AG04449 (cell line): ENCODE measurements around the gene ADAMTS13.

Experiments used
- CTCF ChIA-PET: fragments of 350-600 bp; formaldehyde crosslinking; extraction: SDS; loops from one replicate; lab custom pipeline; 2021; ENCODE audit warnings: antibody characterized with exemption; lab: Yijun Ruan, JAX
- POLR2A ChIA-PET: fragments of 400-600, 350-600 bp; formaldehyde crosslinking; extraction: SDS; loops from one replicate; lab custom pipeline; 2020; ENCODE audit warnings: antibody characterized with exemption, inconsistent platforms; lab: Yijun Ruan, JAX
- DNase-seq: peaks from one replicate; pipeline ENCODE4 v3.0.0-alpha.2; 2010; ENCODE audit warnings: low read depth, low spot score
- H3K4me3 ChIP-seq: 2 replicates; pipeline ENCODE4 v1.5.1; 2011; ENCODE audit warnings: low read depth, mild to moderate bottlenecking, control low read depth, low read length
- TF ChIP-seq, protein P1 (sequence below): IDR thresholded peaks from one replicate; pipeline ENCODE4 v1.5.1; 2011; ENCODE audit warnings: mild to moderate bottlenecking, moderate library complexity, low read length, control low read depth, inconsistent platforms; ENCODE audit not compliant: insufficient read depth; ENCODE audit errors: missing control alignments

Gene ADAMTS13

DNA sequence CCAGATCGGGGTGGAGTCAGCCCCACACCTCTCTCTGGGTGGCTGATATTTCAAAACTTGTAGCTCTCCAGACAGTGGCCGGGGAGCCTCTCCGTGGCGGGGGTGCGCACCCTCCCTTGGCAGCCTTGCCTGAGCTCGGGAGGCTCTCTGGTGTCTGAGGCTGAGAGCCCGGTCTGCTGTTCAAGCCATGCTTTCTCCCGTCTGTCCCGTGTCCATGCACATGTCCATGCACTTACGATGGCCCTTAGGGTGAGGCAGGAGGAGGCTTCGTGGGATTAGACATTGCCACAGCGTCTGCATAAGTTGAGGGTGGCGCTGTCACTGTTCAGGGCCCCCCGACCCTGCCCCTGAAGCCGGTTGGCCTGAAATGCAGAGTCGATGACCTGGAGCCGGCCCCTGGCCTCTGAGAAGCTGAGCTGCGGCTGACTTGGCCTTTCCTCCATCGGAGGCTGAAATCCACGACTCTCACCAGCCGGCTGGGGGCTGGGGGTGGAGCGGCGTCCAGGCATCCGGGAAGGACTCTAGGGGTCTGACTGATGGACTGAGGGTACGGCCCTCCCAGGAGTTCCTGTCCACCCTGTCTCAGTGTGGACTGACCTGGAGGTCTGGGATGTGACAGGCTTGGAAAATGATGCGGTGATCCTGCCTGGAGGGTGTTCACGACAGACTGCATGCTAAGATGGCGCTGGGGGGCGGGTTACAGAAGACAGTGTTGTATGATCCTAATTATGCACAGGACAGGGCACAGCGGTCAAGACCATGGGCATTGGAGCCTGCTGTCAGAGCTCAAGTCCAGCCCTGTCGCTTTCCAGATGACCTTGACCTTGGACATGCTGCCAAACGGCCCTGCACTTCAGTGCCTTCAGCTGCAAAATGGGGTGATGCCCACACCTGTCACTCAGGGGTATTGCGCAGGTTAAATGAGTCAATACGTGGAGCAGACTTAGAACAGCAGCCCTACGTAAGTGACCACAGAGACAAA, 75.0 kb downstream of the ADAMTS13 start:
- POLR2A ChIA-PET, result no interaction called here
- no peak for DNase-seq
- H3K4me3 ChIP-seq, result no peak overlapping the region
- TF ChIP-seq, protein P1, sequence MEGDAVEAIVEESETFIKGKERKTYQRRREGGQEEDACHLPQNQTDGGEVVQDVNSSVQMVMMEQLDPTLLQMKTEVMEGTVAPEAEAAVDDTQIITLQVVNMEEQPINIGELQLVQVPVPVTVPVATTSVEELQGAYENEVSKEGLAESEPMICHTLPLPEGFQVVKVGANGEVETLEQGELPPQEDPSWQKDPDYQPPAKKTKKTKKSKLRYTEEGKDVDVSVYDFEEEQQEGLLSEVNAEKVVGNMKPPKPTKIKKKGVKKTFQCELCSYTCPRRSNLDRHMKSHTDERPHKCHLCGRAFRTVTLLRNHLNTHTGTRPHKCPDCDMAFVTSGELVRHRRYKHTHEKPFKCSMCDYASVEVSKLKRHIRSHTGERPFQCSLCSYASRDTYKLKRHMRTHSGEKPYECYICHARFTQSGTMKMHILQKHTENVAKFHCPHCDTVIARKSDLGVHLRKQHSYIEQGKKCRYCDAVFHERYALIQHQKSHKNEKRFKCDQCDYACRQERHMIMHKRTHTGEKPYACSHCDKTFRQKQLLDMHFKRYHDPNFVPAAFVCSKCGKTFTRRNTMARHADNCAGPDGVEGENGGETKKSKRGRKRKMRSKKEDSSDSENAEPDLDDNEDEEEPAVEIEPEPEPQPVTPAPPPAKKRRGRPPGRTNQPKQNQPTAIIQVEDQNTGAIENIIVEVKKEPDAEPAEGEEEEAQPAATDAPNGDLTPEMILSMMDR, result no peak
- CTCF ChIA-PET, result interaction anchor here (0.9 to 2.6 kb wide), 3 partner anchors 10 to 311 kb away, joined by 3 to 22 read pairs (median 4); no protein-coding TSS in a partner anchor

DNA sequence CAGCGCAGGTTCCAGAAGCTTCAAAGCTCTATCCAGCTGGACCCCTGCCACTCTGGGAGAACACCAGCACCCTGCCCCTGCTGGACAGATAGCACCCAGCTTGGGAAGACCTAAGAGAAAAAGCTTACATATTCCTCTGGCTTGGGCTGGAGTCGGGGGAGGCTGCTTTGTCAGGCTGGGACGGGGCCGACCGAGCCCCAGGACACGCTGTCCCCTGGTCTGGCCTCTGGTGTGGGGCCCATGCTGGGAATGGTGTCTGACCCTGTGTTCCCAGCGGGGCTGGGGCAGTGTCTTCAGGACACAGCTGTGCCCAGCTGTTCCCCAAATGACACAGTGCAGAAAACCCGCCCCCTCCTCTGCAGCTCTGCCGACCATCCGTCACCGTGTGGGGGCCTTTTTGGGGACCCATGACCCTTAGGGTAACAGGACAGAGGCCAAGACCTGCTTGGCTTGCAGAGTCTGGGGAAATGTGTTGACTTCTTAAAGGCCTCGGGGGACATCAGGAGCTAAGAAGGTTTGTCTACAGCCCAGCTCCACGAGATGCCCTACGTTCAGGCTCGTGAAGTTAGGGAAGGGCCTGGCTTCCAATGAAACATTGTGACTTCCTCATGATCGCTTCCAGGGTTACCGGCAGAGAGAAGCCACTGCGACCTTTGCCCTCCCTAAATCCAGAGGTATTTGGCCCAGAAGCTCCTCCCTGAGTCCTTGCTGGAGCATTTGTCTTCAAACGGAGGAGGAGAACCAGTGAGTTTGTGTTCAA, 77.1 kb downstream of the ADAMTS13 start:
- no peak overlapping the region for H3K4me3 ChIP-seq
- TF ChIP-seq, protein P1, result no peak
- DNase-seq, result no peak
- ChIA-PET CTCF (interaction anchor here (1.1 to 2.1 kb wide), 5 partner anchors 9 to 351 kb away, joined by 3 to 9 read pairs (median 4); no protein-coding TSS in a partner anchor), POLR2A (no interaction called here)

DNA sequence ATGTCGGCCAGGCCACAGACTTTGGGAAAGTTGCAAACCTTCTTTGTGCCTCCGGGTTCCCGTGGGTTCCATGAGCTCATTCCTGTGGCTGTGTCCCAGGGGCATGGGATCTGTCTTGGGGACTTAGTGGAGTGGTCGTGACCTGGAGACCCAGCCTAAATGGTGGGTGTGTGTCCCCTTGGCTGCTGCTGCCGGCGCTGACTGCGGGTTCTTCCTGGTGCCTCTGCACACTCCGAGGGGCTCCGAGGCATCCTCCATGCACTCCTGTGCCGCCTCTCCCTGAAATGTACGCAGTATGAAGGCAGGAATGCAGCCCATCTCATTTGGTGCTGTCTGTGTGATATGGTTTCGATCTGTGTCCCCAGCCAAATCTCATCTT, 77.7 kb downstream of the ADAMTS13 start:
- CTCF ChIA-PET, result interaction anchor here (1.1 to 2.1 kb wide), 5 partner anchors 10 to 352 kb away, joined by 3 to 9 read pairs (median 4); no protein-coding TSS in a partner anchor
- TF ChIP-seq, protein P1, result no peak
- no peak overlapping the region for H3K4me3 ChIP-seq
- DNase-seq, result no peak
- POLR2A ChIA-PET, result no interaction called here

DNA sequence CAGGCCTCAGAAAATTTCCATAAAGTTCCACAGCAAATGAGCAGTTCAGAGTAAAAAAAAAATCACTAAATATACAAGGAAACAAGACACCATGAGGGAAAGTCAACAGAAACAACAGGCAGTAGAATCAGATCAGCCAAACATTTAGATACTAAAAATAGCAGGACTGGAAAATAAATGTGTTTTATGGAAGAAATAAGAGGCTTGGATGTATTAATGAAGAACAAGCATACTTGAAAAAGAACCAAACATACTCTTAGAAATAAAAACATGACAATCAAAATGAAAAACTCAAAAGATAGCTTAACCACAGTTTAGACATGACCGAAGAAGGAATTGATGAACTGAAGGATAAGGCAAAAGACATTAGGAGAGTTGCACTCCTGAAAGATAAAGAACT, 79.9 kb downstream of the ADAMTS13 start:
- TF ChIP-seq, protein P1, result no peak
- POLR2A ChIA-PET, result no interaction called here
- CTCF ChIA-PET, result no interaction called here

DNA sequence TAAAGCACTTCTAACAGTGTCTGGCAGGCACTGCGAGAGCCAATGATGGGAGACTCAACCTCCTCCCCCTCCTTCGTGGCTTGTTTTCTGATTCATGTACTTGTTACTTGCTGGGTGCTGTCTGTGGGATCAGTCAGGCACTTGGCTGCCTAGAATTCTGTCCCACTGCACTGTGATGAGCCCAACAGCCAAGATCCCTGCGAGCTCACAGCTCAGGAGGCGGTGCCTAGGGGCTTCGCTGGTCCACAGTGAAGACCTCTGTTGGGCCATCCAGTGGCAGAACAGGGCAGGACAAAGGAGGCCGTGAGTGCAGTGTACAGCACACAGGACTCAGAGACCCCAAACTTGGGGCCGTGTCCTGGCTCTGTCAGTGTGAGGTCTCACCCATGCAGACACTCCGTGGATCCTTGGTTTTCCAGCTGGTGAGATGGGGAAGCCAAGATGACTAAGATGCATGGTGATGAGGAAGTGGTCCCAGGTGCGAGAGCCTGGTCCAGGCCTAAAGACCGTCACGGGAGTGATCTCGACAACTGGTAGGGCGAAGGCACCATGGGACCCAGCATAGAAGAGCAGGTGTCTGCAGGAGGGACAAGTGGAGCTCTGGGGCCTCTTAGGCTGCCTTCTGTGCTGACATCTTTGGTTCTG, 83.1 kb downstream of the ADAMTS13 start:
- ChIA-PET POLR2A (no interaction called here), CTCF (interaction anchor here (0.9 kb wide), 1 partner anchor 13 kb away, joined by 3 read pairs; no protein-coding TSS in a partner anchor)
- H3K4me3 ChIP-seq, result no peak overlapping the region
- no peak for DNase-seq
- TF ChIP-seq, protein P1, result no peak

More for the DNA sequence above, 79.9 kb downstream of the ADAMTS13 start:
- no peak overlapping the region for H3K4me3 ChIP-seq
- DNase-seq, result no peak
